GM19099 (cell line): ENCODE data around the gene LRRC4C.

ENCODE experiments used
- POLR2A ChIP-seq: IDR thresholded peaks from 3 replicates; pipeline ENCODE4 v1.6.1; 2011; ENCODE audit warnings: low read depth; ENCODE audit not compliant: insufficient read length; ENCODE audit errors: extremely low read depth

The LRRC4C gene

GRCh38 chr11:40223596-40224330 lies 1235.7 kb downstream of the LRRC4C start:
- TF ChIP-seq POLR2A, result no peak

- TF ChIP-seq POLR2A, result no peak
Measured at GRCh38 chr11:40219401-40219800, 1240.1 kb downstream of the LRRC4C start.

GRCh38 chr11:40215556-40215955 lies 1243.9 kb downstream of the LRRC4C start:
- no peak for TF ChIP-seq POLR2A

GRCh38 chr11:40207416-40207815 lies 1252.0 kb downstream of the LRRC4C start:
- no peak for TF ChIP-seq POLR2A

- TF ChIP-seq POLR2A, result no peak
Measured at GRCh38 chr11:40204228-40204627, 1255.2 kb downstream of the LRRC4C start.

- TF ChIP-seq POLR2A, result no peak
Measured at GRCh38 chr11:40203606-40204005, 1255.8 kb downstream of the LRRC4C start.

- no peak for TF ChIP-seq POLR2A
Measured at GRCh38 chr11:40202589-40203270, 1256.7 kb downstream of the LRRC4C start.

GRCh38 chr11:40190294-40190693 lies 1269.2 kb downstream of the LRRC4C start:
- no peak for TF ChIP-seq POLR2A

- no peak for TF ChIP-seq POLR2A
Measured at GRCh38 chr11:40188848-40189247, 1270.6 kb downstream of the LRRC4C start.

GRCh38 chr11:40187295-40187694 lies 1272.2 kb downstream of the LRRC4C start:
- no peak for TF ChIP-seq POLR2A

- no peak for TF ChIP-seq POLR2A
Measured at GRCh38 chr11:40186437-40187263, 1272.8 kb downstream of the LRRC4C start.

GRCh38 chr11:40185793-40186192 lies 1273.7 kb downstream of the LRRC4C start:
- no peak for TF ChIP-seq POLR2A

- no peak for TF ChIP-seq POLR2A
Measured at GRCh38 chr11:40183073-40184064, 1276.1 kb downstream of the LRRC4C start.

- no peak for TF ChIP-seq POLR2A
Measured at GRCh38 chr11:40179541-40179940, 1279.9 kb downstream of the LRRC4C start.
